Measurements from ENCODE around the gene JMJD6.

Gene JMJD6

DNA sequence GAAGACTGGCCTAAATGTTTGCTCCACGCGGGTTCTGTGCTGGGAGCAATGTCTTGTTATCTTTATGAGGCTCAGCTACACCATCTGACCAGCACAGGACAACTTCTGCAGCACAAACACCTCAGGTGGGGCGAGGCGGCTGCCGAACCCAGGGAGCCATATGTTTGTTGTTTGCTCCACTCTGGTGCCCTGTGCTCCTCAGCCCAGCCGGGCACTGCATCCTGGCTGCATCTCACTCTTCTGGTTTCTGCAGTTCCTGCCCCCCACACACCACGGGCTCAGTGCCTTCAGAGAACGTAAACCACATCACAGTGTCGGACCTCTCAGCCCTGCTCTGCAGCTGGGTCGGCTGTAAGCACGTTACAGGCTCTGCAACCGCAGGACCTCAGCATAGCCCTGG, 48.1 kb downstream of the JMJD6 start:
- peak; percentile 5 for DNase-seq

DNA sequence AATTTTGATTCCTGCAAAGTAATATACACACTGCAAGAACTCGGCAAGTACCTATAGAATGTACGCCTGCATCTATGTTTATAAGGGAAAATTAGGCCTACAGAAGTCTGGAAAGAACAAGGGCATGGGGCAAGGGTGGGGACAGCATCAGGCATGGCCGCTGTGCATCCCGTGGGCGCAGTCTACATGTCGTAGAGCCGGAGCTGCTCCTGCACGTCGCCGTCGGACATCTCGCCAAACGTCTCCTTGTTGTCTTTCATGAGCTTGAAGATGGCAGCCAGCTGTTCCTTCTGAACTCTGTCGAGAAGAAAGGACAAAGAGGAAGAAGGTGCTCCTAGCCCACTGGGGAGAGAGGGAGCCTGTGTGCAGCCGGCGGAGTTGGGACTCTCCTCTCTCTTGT, 49.0 kb downstream of the JMJD6 start:
- no peak for DNase-seq

DNA sequence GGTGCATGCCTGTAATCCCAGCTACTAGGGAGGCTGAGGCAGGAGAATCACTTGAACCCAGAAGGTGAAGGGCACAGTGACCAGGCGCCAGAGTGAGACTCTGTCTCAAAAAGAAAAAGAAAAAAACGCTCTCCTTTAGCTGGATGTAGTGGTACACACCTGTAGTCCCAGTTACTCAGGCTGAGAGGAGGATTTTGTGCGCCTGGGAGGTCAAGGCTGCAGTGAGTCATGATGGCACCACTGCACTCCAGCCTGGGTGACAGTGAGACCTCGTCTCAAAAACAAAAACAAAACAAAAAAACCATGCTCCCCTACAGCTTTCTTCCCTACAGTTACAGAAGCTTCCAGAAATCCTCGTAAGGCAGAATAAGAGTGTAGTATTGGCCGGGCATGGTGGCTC, 49.8 kb downstream of the JMJD6 start:
- no peak for DNase-seq

DNA sequence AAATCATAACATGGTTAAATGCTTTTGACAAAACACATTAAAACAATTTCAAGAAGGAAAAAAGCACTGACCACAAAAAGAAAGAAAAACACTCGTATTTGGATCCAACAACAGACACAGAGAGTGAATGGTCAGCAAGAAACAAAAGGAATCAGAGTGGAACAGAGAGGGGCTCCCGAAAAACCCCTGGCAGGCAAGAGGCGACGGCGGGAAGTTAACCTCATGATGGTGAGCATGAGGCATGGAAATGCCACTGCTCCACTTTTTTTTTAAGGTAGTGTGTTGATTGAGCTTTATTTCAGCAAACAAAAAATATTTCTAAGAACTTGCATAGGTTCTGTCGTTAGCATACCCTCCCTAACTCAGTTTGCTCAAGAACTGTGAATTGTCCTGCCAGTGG, 50.8 kb downstream of the JMJD6 start:
- no peak for DNase-seq

DNA sequence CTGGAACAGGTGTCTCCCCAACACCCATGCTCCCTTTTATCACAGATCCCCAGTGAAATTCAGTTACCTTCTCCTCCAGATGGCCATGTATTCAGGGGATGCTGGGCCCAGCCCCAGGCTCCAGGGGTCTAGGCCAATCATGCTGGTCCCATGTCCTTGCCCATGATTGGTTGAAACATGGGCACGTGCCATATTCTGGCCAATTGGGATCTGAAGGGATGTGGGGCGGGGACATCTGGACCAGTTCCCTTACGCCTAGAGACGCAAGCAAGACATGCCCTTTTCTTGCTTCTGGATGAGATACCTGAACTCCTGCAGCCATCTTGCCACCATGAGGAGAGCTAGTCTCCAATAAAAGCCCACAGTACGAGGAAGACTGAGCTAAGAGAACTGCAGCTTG, 51.8 kb downstream of the JMJD6 start:
- DNase-seq, result no peak

DNA sequence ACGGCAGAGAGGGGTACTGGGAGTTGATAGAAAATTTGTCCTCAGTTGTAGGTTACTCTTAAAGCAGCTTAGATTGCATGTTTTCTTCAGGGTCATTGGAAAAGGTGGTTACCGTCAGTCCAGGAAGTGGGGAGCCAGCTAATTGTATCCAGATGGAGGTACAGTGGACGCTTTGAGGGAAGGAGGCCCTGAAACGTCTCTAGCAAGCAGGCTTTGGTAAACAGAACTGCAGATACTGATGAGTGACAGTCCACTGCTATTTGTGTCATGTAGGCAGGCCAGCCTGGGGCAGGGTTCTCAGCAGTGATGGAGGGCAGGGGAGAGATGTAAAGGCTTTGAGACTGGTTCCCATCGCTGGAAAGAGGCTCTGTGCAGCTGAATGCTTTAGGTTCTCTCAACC, 52.7 kb downstream of the JMJD6 start:
- no peak for DNase-seq

DNA sequence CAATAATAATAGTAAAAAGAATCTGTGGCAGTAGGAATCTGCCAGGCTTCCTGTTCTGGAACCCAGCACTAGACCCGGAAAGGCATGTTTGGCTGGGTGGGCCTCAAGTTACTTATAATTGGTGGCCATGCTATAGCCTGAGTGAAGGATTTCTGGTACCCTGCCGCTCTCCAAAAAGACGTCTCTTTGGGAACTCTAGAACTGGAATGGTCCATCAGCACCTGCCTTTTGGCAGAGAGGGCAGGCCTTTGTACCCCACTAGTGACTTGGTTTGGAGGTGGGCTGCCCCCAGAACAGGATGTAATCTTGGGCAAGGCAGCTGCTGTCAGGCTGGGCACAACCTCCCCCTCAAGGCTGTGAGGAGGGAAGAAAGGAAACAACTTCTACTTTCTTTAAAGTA, 53.5 kb downstream of the JMJD6 start:
- DNase-seq, result no peak

DNA sequence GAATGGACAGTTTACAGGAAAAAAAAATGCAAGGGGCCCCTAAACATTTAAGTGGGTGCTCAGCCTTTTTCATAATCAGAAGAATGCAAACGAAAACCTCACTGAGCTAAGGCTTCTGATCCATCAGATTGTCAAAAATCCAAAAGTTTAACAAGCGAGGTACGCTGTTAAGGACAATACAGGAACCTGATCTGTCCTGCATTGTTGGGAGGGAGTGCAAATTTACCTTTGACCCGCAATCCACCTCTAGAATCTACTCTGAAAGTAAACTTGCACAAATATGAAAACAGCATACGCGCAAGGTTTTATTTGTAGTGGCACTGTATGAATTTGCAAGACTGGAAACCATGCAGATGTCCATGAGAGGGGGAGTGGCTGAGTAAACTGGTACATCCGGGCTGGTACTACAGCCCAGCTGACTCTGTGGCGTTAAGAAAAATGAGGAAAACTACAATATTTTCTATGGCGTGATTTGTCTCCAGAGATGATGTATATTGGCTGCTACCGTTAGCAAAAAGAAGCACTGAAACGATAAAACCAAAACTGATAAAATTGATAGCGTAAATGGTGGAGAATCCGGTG, 54.0 kb downstream of the JMJD6 start:
- no peak for DNase-seq

DNA sequence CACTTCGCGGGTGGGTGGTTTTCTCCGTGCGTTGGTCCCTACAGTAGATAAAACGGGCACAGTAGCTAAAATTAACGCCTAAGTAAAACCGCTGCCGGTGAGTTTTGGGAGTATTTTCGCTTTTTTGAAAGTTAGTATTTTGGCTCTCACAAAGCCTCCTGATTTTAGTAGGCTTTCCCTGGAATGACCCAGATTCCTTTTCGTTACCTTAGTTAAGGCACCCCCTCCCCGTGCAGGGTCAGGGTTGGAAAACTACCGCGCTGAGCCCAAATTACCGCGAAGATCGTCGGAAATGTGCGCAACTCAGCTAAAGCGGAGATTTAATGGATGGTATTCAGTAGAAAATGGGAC, 54.5 kb downstream of the JMJD6 start:
- DNase-seq, result no peak

DNA sequence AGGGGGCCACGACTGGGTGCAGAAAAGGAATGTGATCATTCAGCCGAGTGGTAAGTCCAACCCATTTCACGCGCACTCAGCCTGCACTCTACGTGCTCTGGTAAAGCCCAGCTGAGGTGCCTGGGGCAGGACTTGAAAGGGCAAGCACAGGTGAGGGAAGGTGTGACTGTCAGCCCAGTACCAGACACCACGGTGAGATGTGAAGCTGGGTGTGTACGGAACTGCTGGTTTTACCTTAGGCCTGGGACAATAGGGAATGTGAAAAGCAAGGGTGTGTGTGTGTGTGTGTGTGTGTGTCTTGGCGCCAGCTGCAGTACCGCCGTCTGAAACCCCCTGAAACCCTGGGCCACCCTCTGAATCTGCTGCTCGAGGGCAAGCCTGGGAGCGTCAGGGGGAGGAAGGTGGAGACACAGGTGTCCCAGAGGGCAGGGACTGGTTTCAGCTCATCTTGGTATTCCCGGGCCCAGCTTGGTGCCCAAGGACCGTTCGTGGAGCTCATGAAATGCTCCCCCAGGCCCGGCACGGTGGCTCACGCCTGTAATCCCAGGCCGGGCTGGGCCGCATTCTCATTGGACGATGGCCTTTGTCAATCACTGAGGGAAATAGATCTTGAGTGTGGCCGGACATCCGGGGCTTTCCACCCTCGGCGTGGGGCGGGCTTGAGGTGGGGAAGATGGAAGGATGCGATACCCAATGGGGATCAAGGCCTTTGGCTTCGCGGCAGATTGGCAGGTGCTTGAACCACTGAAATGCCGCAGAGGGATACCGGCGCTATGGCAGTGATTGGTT, 55.1 kb downstream of the JMJD6 start:
- DNase-seq, result peak; percentile 99

DNA sequence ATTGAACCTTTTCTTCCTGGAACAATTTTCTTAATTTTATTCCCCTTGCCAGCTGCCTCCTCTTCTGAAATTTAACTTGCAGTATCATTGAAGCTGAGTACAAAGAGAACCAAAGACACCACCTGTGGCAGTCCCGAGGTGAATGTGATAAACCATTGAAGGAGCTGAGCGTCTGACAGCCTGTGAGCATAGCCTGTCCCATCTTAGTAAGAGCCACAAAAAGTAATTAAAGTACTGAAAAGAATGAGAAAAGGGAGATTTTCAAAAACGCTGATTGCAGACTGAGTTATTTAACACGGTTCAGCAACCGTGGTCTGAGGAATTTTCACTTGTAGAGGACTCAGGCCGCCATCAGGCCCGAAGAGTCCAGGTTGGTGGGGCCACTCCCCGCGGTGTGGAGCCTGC, 55.7 kb downstream of the JMJD6 start:
- DNase-seq, result no peak

DNA sequence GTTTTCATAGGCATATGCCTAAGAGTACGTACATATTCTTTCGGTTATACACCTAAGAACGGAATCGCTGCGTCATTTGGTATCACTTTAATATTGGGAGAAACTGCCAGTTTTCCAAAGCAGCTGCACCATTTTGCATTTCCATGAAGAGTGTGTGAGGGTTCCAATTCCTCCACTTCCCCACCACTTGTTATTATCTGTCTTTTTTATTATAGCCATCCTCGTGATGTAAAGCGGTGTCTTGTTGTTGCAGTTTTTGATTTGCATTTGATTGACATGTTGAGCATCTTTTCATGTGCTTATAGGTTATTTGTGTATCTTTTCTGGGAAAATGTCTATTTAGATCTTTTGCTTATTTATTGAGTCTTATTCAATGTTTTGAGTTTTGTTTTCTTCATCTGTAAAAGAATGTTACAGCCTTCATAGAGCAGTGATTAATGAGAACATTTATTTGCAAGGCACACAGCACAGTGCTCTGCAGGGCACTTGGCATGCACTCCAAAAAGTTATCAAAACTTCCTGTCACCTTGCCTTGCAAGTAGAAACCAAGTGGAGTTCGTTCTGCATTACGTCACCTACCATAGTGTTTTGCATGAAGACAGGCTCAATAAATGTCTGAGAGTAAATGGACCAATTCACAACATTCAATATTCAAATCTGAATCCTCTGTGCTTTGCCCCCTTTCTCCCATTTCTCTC, 56.2 kb downstream of the JMJD6 start:
- DNase-seq, result no peak
